ENCODE measurements around the gene PCSK9.

DNA sequence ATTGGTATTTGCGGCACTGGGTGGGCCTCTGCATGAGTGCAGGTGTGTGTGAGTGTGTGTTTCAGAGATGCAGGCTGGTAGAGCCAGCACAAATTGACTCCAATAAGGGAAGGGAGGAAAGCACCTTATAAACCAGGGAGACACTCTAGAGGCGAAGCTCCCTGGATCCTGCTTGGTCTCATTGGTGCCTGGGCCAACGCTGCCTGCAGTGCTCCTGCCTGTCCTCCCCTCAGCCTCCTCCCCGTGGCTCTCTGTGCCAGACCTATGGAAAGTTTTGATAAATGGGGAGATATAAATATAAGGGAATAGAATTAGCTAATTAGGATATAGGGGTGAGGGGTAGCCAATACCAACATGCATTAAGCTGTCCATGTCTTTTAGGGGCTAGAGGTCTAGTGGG, 38.0 kb upstream of the PCSK9 start:
- TF ChIP-seq, protein P1, sequence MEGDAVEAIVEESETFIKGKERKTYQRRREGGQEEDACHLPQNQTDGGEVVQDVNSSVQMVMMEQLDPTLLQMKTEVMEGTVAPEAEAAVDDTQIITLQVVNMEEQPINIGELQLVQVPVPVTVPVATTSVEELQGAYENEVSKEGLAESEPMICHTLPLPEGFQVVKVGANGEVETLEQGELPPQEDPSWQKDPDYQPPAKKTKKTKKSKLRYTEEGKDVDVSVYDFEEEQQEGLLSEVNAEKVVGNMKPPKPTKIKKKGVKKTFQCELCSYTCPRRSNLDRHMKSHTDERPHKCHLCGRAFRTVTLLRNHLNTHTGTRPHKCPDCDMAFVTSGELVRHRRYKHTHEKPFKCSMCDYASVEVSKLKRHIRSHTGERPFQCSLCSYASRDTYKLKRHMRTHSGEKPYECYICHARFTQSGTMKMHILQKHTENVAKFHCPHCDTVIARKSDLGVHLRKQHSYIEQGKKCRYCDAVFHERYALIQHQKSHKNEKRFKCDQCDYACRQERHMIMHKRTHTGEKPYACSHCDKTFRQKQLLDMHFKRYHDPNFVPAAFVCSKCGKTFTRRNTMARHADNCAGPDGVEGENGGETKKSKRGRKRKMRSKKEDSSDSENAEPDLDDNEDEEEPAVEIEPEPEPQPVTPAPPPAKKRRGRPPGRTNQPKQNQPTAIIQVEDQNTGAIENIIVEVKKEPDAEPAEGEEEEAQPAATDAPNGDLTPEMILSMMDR (IDR thresholded peaks at IDR 0.05; ENCODE audit: low read depth, low read length, missing input control): no peak
- TF ChIP-seq RAD21 (IDR thresholded peaks at IDR 0.05) (no peak), YY1 (IDR thresholded peaks at IDR 0.05) (no peak)
- TF ChIP-seq, protein P2, sequence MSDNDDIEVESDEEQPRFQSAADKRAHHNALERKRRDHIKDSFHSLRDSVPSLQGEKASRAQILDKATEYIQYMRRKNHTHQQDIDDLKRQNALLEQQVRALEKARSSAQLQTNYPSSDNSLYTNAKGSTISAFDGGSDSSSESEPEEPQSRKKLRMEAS (IDR thresholded peaks at IDR 0.05): no peak

All from liver (tissue), 3 donors.